Heart right ventricle (tissue), 16 donors: Measurements from ENCODE around the gene FBLN2. TPM values are rescaled to one million over a fixed set of nuclear protein-coding genes. Genes with fewer than 3 reads are reported as not detected.

Experiments used
- ATAC-seq, 8 donors: fragments of 200-7000 bp; cut with Tn5 transposase; one replicate each; pipeline ENCODE4 v1.9.1; 2020; ENCODE audit warnings: mild to moderate bottlenecking in 8 of 8, moderate library complexity in 8 of 8, moderate number of reproducible peaks in 1 of 8
- DNase-seq, 2 donors: peaks; one replicate each; pipeline ENCODE4 v3.0.0-alpha.2; 2020
- H3K27ac ChIP-seq, 10 donors: fragments of 200-600 bp; sonication (generic) in 2 of 10; one replicate each; pipeline versions ENCODE4 v1.5.0 to v1.8.0; 2020 to 2022; ENCODE audit warnings: mild to moderate bottlenecking in 3 of 10
- H3K27me3 ChIP-seq, 7 donors: fragments of 200-600 bp; one replicate each; pipeline ENCODE4 v1.8.0; 2021 to 2022; ENCODE audit warnings: mild to moderate bottlenecking in 2 of 7
- H3K36me3 ChIP-seq, 9 donors: fragments of 200-600 bp; sonication (generic) in 1 of 9; one replicate each; pipeline versions ENCODE4 v1.5.0 to v1.8.0; 2020 to 2022; ENCODE audit warnings: mild to moderate bottlenecking in 2 of 9
- H3K4me1 ChIP-seq, 9 donors: fragments of 200-600 bp; sonication (generic) in 1 of 9; one replicate each; pipeline versions ENCODE4 v1.5.0 to v1.8.0; 2020 to 2022; ENCODE audit warnings: mild to moderate bottlenecking in 4 of 9
- H3K4me3 ChIP-seq, 10 donors: fragments of 200-600 bp; sonication (generic) in 2 of 10; one replicate each; pipeline versions ENCODE4 v1.5.0 to v1.8.0; 2020 to 2022; ENCODE audit warnings: mild to moderate bottlenecking in 7 of 10, moderate library complexity in 2 of 10
- H3K9me3 ChIP-seq, 11 donors: fragments of 200-600 bp in 10 of 11; sonication (generic) in 2 of 11; one replicate each; pipeline versions ENCODE4 v1.5.0 to v1.8.0; 2013 to 2022; ENCODE audit warnings: mild to moderate bottlenecking in 2 of 11, control low read depth in 1 of 11, moderate library complexity in 1 of 11
- WGBS, 2 donors: extraction: QIAGEN DNeasy Blood & Tissue Kit; methylation state at CpG; one replicate each; pipeline ENCODE4 v1.1.7; 2013; ENCODE audit warnings: inconsistent platforms in 1 of 2; 5-methylcytosine and 5-hydroxymethylcytosine counted together
- intact Hi-C, 10 donors: fragments of 100-400 bp; cut with DNase I; formaldehyde crosslinking; loops; one replicate each; pipeline versions ENCODE4 v1.11.1 to v1.14.2; 2022
- polyA plus RNA-seq, 2 donors: library from polyadenylated mRNA; stranded (reverse); fragments of 200-250 nt; gene quantifications; one replicate each; pipeline ENCODE4 v1.2.3, GENCODE V29; 2013
- total RNA-seq, 10 donors: library from RNA; stranded (reverse); fragmentation: NEBNext Ultra II Directional in 3 of 10; extraction: Animal tissue kit (Norgen Biotek cat#: 25700) in 3 of 10; gene quantifications; one replicate each; pipeline versions ENCODE4 v1.2.1 to v1.2.4, GENCODE V29; 2021 to 2023
- TF ChIP-seq, protein P1 (sequence below), 9 donors: fragments of 200-600 bp; sonication (generic) in 2 of 9; IDR thresholded peaks; one replicate each; pipeline versions ENCODE4 v1.5.0 to v1.8.0; 2021 to 2022; ENCODE audit warnings: antibody characterized with exemption in 9 of 9, mild to moderate bottlenecking in 5 of 9, moderate library complexity in 1 of 9
- donor health status: Arrhythmogenic right ventricular cardiomyopathy.
- donor health status: ischemic (EF 13 %, LVEDD 7.1; RV severe dilation, severe dysfunction).
- donor health status: healthy with polysubstance abuse.
- donor health status: DM: no; HTN: yes; CAD: no.
- donor health status: DM: no; HTN: no; CAD: no.
- donor health status: ischemic (EF 25% LVEDD 6.9; RV normal size, moderate dysfunction).
- donor health status: ischemic (EF 25% LVEDD 5.7; RV mildly dilated, moderate dysfunction).
- donor health status: healthy.
- donor health status: DM: yes; HTN: yes; CAD: no.
- donor health status: Ischemic cardiomyopathy.
- donor health status: ischemic (EF 35%, LVEDD 5.7; RV mildly dilated, moderate dysfunction).
- donor health status: nonischemic (EF 11% LVEDD 7.7; RV severe dilation, severe dysfunction).
- donor health status: DM: yes; HTN: yes; CAD: no.
- donor health status: PGD.
- donor health status: ischemic (EF 29% LVEDD 5.4; RV normal size, mild dysfunction).
- donor health status: nonischemic (EF 23%, LVEDD 6.1; RV moderate dilation, normal function).

FBLN2 gene
- total and polyA plus RNA-seq, 12 donors: 20.7 to 78.9 (median 47.0) TPM

DNA sequence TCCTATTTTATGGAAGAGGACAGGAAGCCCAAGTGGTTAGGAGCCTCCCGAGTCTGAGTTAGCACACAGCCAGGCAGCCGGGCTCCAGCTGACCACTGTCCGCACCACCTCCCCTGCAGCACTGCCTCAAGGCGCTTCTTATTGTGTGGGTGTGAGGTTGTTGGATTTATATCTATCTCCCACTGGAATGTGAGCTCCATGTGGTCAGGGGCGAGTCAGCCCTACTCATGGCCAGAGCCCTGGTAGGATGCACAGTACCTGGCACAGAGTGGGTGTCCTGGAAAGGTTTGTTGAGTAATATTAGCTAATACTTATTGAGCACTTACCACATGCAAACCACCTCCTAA lies 9.7 kb upstream of the FBLN2 start:
- TF ChIP-seq, protein P1, sequence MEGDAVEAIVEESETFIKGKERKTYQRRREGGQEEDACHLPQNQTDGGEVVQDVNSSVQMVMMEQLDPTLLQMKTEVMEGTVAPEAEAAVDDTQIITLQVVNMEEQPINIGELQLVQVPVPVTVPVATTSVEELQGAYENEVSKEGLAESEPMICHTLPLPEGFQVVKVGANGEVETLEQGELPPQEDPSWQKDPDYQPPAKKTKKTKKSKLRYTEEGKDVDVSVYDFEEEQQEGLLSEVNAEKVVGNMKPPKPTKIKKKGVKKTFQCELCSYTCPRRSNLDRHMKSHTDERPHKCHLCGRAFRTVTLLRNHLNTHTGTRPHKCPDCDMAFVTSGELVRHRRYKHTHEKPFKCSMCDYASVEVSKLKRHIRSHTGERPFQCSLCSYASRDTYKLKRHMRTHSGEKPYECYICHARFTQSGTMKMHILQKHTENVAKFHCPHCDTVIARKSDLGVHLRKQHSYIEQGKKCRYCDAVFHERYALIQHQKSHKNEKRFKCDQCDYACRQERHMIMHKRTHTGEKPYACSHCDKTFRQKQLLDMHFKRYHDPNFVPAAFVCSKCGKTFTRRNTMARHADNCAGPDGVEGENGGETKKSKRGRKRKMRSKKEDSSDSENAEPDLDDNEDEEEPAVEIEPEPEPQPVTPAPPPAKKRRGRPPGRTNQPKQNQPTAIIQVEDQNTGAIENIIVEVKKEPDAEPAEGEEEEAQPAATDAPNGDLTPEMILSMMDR (IDR thresholded peaks at IDR 0.05): no peak
- peaks cover 0 to 4% (median 0%) of the 10 kb centered on the region in 7 donors for H3K27me3 ChIP-seq
- intact Hi-C loops: no loop called here
- peaks cover 0 to 18% (median 0%) of the 10 kb centered on the region in 11 donors for H3K9me3 ChIP-seq
- H3K27ac ChIP-seq: peak overlapping the region in 8 of 10 donors; percentile 15 to 72 (median 57)
- peaks cover 6 to 31% (median 13%) of the 10 kb centered on the region in 9 donors for H3K4me1 ChIP-seq
- no peaks in the 10 kb centered on the region for H3K36me3 ChIP-seq
- DNase-seq (no peak), ATAC-seq (peak in 1 of 8 donors; percentile 25)
- WGBS, 2 donors: 83% methylated on average over 5 of the region's 5 CpGs
- H3K4me3 ChIP-seq: no peak overlapping the region

DNA sequence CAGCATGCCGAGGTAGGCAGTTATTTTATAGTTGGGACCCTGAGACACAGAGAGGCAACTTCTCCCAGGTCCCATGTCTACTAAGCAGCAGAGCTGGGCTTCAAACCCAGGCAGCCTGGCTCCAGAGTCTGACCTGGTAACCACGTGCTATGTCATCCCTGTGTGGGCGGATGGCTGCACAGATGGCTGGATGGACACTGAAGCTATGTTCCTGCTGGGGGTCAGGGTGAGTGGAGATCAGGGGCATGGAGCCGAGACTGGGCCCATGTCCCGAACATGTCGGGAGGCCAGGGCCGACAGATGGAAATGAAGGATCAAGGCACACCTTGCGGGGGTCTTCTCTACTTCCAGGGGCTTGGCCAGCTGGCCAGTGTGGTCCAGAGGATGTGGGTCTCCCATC lies 9.3 kb upstream of the FBLN2 start:
- DNase-seq: no peak
- TF ChIP-seq, protein P1 (IDR thresholded peaks at IDR 0.05): no peak

GRCh38 chr3:13540297-13540995 lies 8.5 kb upstream of the FBLN2 start:
- DNase-seq (no peak), ATAC-seq (peak; percentile 22 to 62 (median 46))
- Histone ChIP-seq H3K27me3 (peaks cover 0 to 4% (median 0%) of the 10 kb centered on the region in 7 donors), H3K36me3 (no peaks in the 10 kb centered on the region), H3K4me3 (no peak overlapping the region), H3K9me3 (peaks cover 0 to 18% (median 0%) of the 10 kb centered on the region in 11 donors), H3K4me1 (peaks cover 6 to 31% (median 13%) of the 10 kb centered on the region in 9 donors), H3K27ac (peak overlapping the region in 8 of 10 donors; percentile 8 to 72 (median 56))
- TF ChIP-seq, protein P1 (IDR thresholded peaks at IDR 0.05): no peak
- intact Hi-C loops: no loop called here
- 62 to 72% methylated on average over 4 of the region's 4 CpGs for WGBS, 2 donors

More for the DNA sequence above, 9.3 kb upstream of the FBLN2 start:
- Histone ChIP-seq H3K4me1 (peaks cover 6 to 31% (median 13%) of the 10 kb centered on the region in 9 donors), H3K27me3 (peaks cover 0 to 4% (median 0%) of the 10 kb centered on the region in 7 donors), H3K9me3 (peaks cover 0 to 18% (median 0%) of the 10 kb centered on the region in 11 donors), H3K36me3 (no peaks in the 10 kb centered on the region), H3K4me3 (no peak overlapping the region), H3K27ac (peak overlapping the region in 7 of 10 donors; percentile 40 to 72 (median 61))
- ATAC-seq: peak in 4 of 8 donors; percentile 4 to 33 (median 17)
- WGBS, 2 donors: 73 to 85% methylated on average over 8 of the region's 8 CpGs
- intact Hi-C loops: no loop called here

GRCh38 chr3:13541691-13542090 lies 7.2 kb upstream of the FBLN2 start:
- WGBS, 2 donors: 59% methylated on average over 3 of the region's 3 CpGs
- TF ChIP-seq, protein P1 (IDR thresholded peaks at IDR 0.05): no peak
- Histone ChIP-seq H3K4me3 (no peak overlapping the region), H3K27me3 (peaks cover 0 to 4% (median 0%) of the 10 kb centered on the region in 7 donors), H3K27ac (no peak overlapping the region), H3K9me3 (peaks cover 0 to 18% (median 0%) of the 10 kb centered on the region in 11 donors), H3K4me1 (peaks cover 5 to 36% (median 15%) of the 10 kb centered on the region in 9 donors), H3K36me3 (no peaks in the 10 kb centered on the region)
- no peak for DNase-seq
- intact Hi-C loops: no loop called here
- ATAC-seq: no peak
